ENCODE measurements around the gene ADAMTS9.

- TF ChIP-seq CTCF (IDR thresholded peaks at IDR 0.05; ENCODE audit: low read depth, low read length) (no peak), POLR2A (IDR thresholded peaks at IDR 0.05; ENCODE audit: extremely low read depth, insufficient read length) (no peak), MYC (IDR thresholded peaks at IDR 0.05; ENCODE audit: low read depth, low read length) (no peak)
Measured at GRCh38 chr3:64584179-64584578, 103.6 kb downstream of the ADAMTS9 start.
